HG03571 (cell line): ENCODE results near the gene SF3A1.

ENCODE experiments used
- ATAC-seq: cut with Tn5 transposase; IDR thresholded peaks from one replicate; pipeline ENCODE4 v1.9.1; 2021; ENCODE audit not compliant: unreplicated experiment

SF3A1 gene

DNA sequence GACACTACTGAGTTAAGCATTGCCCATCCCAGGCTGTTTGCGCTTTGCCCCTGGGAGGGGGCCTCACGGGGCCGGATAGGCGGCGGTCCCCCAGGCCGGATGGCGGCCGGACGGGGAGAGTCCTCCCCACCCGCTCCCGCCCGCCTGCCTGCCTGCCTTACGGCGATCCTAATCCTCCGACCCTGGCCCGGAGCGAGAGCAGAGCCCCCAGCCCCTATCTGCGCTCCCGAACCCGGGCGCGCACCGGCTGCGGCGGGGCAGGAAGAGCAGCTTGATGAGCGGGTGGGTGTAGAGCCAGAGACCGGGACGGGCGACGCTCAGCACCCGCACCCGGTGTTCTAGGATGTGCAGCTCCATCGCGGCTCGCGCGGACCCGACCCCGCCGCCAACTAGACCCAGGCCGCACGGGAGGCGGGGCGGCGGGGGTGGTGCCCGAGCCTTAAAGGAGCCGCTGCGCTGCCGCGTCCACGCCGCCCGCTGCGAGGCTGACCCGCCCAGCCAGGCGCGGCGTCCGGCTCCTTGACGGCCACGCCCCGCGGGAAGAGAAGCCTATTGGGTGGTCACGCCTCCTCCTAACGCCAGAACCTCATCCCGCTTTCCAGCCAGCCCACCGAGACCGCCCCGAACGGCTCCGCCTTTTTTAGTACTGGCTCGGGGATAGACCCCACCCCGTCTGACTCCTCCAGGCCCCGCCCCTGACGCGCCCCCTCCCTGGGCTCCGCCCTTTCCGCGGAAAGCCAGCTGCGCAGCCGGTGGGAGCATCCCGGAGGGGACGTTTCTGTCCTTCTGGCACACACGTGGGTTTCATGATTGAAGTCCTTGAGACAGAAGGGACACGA is 67.3 kb downstream of the SF3A1 start, which contains the start of gene CASTOR1:
CASTOR1 (minus strand) TSS at position 365 of the 839 bp plus-strand sequence; CDS start at position 357, 8 bp downstream.
- ATAC-seq = no peak

DNA sequence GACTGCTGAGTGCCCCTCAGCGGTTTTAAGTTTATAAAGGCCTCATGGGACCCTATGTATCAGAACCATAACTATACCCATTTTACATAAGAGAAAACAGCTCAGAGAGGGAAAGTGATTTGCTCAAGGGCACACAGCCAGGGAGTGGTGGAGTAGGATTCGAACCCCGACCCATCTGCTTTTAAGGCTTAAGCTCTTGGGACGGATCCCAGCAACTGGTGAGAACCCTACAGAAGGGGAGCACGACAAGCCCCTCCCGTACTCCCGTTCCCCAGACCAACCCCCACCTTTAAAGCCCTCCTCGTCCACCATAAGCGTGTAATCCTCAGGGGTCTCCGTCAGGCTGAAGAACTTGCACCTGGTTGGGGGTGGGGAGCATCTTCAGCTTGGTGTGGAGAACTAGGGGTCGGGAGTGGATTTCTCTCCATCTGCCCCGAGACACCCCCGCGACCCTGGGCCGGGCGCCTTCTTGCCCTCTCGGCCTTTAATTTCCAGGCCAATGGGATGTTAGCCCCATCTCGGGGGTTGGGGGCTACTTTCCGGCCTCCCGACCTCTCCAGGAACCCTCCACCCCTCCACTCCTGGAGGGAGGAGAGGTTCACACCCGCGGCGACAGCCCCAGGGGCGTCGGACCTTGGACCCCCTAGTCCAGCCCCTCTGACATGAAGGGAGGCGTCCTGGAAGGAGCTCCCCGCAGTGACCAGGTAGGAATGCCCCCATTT is 68.1 kb downstream of the SF3A1 start:
- ATAC-seq = no peak

DNA sequence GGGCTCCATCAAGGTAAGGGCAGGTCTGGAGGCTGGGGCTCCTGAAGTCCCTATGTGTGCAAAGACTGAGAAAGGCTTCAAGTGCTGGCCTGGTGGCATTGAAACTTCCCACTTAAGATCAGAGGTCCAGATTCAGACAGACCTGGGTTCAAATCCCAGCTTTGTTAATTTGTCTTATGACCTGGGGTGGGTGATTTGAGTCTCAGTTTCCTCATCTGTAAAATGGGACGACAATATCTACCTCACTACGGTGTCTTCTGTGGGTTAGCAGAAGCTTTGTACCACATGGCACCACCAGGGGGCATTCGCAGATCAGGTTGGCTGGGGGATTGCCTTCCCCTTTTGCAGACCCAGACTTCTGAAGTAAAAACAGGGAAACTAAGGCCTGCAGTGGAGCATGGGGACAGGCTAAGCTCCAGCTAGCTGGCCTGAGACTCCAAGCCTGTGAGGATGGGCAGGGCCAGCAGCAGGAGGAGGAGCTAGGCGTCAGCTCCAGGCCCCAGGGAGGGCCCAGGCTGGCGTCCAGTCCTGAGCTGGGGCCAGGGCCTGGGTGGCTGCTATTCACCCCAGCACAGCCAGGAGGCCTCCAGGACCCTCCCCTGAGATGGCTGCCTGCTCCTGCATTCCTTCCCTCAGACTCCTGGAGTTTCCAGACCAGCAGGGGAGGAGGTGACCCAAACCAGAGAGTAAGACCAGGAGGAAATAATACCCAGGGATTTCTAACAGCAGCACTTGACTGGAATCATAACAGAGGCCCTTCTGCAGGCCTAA is 68.9 kb downstream of the SF3A1 start:
- ATAC-seq = no peak

DNA sequence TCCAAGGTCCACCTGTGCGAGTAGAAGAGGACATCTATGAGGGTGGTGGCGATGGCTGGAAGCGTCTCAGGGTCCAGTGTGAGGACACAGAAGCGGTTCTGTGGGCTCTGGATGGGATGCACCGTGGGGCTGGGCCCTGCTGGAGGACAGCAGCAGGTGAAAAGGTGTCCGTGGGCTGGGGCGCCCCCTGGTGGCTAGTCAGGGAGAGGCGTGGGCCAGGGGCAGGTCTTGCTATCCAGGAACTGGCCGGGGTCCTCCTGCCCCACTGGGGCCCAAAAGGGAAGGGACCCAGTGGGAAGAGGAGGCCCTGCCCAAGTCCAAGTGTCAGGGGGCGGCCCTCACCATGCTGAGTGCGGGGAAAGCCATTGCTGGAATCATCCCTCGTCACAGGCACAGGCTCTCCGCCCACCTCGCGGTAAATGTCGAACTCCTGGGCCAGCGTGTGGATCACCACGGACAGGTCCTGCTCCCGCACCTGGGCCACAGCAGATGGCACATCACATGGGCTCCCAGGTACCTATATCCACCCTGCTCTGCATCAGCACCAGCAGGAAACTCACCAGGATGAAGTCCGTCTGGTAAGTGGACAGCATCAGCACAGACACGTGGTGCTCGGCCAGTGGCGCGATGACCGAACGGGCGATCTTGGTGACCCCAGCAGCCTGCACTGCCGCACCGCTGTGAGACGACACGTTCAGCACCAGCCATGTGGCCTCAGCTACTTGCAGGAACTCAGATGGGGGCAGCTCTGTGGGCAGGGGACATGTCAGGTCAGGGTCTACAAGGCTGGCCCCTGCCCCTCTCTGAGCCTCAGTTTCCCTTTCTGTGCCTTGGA is 69.7 kb downstream of the SF3A1 start:
- ATAC-seq = no peak

DNA sequence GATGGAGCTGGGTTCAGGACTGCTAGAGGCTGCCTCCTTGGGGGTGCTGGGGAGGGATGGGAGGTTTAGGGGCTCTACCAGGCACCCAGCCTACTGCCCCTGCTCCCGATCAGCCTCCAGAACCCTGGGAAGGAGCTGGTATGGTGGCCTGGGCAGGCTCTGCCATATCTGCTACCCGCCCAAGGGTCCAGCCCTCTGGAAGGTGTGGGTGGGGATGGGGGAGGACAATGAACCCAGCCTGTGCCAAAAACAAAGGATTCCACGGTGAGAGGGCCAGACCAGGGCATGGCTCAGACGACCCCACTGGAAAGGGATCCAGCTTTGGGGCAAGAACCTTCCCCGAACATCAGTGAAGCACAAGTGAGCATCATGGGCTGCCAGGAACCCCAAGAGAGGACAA is 70.4 kb downstream of the SF3A1 start:
- ATAC-seq = no peak

DNA sequence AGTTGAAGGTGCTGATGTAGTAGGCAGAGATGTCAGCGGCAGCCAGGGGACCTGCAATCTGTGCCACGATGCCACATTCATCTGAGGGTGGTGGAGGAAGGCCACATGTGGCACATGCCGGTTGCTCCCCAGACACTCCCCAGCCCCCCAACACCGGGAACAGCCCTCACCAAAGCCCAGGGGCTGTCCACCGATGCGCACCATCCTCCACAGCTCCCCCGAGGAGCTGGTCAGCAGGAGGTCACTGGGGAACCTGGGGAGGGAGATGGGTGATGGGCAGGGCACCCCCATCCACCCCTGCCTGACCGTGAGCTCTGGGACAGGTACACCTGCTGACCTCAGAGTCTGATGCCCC is 70.9 kb downstream of the SF3A1 start:
- ATAC-seq = no peak

DNA sequence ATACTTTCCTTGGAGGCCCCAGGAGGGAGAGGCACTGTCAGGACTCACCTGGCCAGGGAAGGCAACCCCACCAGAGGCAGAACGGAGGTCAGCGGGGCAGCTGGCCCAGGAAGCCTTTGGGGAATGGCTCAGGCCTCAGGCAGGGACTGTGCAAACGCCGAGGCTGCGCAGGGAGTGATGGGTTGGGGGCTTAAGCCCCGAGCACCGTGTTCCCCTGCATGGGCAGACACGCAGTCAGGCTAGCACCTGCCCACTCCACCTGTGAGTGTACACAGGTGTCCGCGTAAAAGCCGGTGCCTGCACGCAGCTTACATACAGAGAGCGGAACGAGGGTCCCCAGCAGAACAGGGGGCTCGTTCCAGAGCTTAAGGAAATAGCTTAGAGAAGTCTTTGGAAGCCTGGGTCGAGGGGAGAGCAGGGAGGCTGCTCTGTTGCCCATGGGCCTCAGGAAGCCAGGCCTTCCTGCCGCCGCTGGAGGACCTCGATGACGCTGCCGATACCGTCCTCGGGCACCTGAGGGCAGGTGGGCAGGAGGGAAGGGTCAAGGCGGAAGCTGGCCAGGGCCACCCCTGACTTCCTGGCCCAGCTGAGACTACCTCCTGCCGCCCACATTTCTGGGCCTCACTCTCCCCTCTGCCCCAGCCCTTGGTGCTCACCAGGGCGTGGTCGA is 71.4 kb downstream of the SF3A1 start:
- no peak for ATAC-seq

- ATAC-seq = no peak
Observed at GRCh38 chr22:30284666-30285065, 72.0 kb downstream of the SF3A1 start.

GRCh38 chr22:30284172-30284571 is 72.5 kb downstream of the SF3A1 start:
- ATAC-seq = no peak

GRCh38 chr22:30283342-30283741 is 73.4 kb downstream of the SF3A1 start:
- ATAC-seq = no peak

GRCh38 chr22:30282616-30283046 is 74.1 kb downstream of the SF3A1 start:
- no peak for ATAC-seq
